OCI-LY7 (cell line): ENCODE results near the gene HTR7. TPM values are rescaled to one million over a fixed set of nuclear protein-coding genes. Genes with fewer than 3 reads are reported as not detected.
A peak's percentile ranks its signal among the peaks of the same experiment; 100 is the strongest.

Source experiments
- BruUV-seq: library from RNA; stranded (reverse); fragments of 400-500 nt; replicated peaks from 2 replicates; lab custom pipeline; 2021; lab: Mats Ljungman, UMichigan
- CTCF ChIA-PET: fragments of 300-600 bp; sonication (Branson Sonifier 250); formaldehyde crosslinking; loops from one replicate; lab custom pipeline; 2022; ENCODE audit warnings: antibody characterized with exemption; ENCODE audit not compliant: unreplicated experiment; lab: Charles Lee
- POLR2A ChIA-PET: fragments of 300-600 bp; sonication (Branson Sonifier 250); formaldehyde crosslinking; loops from one replicate; lab custom pipeline; 2022; ENCODE audit warnings: antibody characterized with exemption; lab: Charles Lee
- DNase-seq: peaks from one replicate; pipeline ENCODE4 v3.0.0-alpha.2; 2015; ENCODE audit warnings: low spot score
- H2AFZ ChIP-seq: fragments of 200-600 bp; sonication (generic), shearing (Covaris generic); 2 replicates; pipeline ENCODE4 v1.6.1; 2014; ENCODE audit warnings: mild to moderate bottlenecking, antibody characterized with exemption, low read length, moderate library complexity
- H3K27ac ChIP-seq: fragments of 200-600 bp; sonication (generic); 2 replicates; pipeline ENCODE4 v1.5.1; 2014; ENCODE audit warnings: mixed run types, low read depth, mild to moderate bottlenecking, moderate library complexity, low read length, inconsistent platforms; ENCODE audit not compliant: poor library complexity, severe bottlenecking
- H3K36me3 ChIP-seq: fragments of 200-600 bp; sonication (generic); 2 replicates; pipeline ENCODE4 v1.6.1; 2014; ENCODE audit warnings: mild to moderate bottlenecking, antibody characterized with exemption, low read length, moderate library complexity, mixed read lengths; ENCODE audit not compliant: insufficient read depth
- H3K4me1 ChIP-seq: fragments of 200-600 bp; sonication (generic); 2 replicates; pipeline ENCODE4 v1.5.1; 2014; ENCODE audit warnings: mild to moderate bottlenecking, low read length; ENCODE audit not compliant: insufficient read depth, poor library complexity, severe bottlenecking
- H3K4me2 ChIP-seq: fragments of 200-600 bp; sonication (generic); 2 replicates; pipeline ENCODE4 v1.6.1; 2014; ENCODE audit warnings: mild to moderate bottlenecking, low read length
- H3K4me3 ChIP-seq: fragments of 200-600 bp; sonication (generic); 2 replicates; pipeline ENCODE4 v1.5.1; 2014; ENCODE audit warnings: mild to moderate bottlenecking, low read depth, low read length; ENCODE audit not compliant: poor library complexity, severe bottlenecking
- H3K79me2 ChIP-seq: fragments of 200-600 bp; sonication (generic); 2 replicates; pipeline ENCODE4 v1.6.1; 2016; ENCODE audit warnings: low read depth, mild to moderate bottlenecking, low read length, moderate library complexity, mixed read lengths; ENCODE audit not compliant: insufficient read depth
- H3K9me2 ChIP-seq: fragments of 200-600 bp; sonication (generic); 2 replicates; pipeline ENCODE4 v1.6.1; 2016; ENCODE audit warnings: mild to moderate bottlenecking, low read length, mixed read lengths; ENCODE audit not compliant: insufficient read depth
- H3K9me3 ChIP-seq: fragments of 200-600 bp; sonication (generic); 2 replicates; pipeline ENCODE4 v1.6.1; 2014; ENCODE audit warnings: mild to moderate bottlenecking, mixed run types, low read length, mixed read lengths
- H4K20me1 ChIP-seq: fragments of 200-600 bp; sonication (generic); 2 replicates; pipeline ENCODE4 v1.6.1; 2014; ENCODE audit warnings: mild to moderate bottlenecking, antibody characterized with exemption, low read length, moderate library complexity, mixed read lengths; ENCODE audit not compliant: insufficient read depth
- EZH2phosphoT487 ChIP-seq: fragments of 200-600 bp; sonication (generic); IDR thresholded peaks from 2 replicates; pipeline ENCODE4 v1.6.1; 2018; ENCODE audit warnings: low read depth, borderline replicate concordance, mild to moderate bottlenecking, mixed run types, antibody characterized with exemption, low read length, moderate library complexity, mixed read lengths
- intact Hi-C: fragments of 100-400 bp; cut with micrococcal nuclease; formaldehyde crosslinking; loops from one replicate; pipeline ENCODE4 v1.10.0; 2022; ENCODE audit not compliant: unreplicated experiment
- total RNA-seq, 2 experiments: library from RNA; depleted of rRNA in 1 of 2; stranded (reverse); fragments of >200 nt in 1 of 2; shearing (Covaris generic) in 1 of 2; gene quantifications; 2 replicates each; pipeline ENCODE4 v1.2.3, GENCODE V29; 2014 to 2022
- TF ChIP-seq, protein P1 (sequence below): fragments of 200-600 bp; sonication (generic); conservative IDR thresholded peaks from 2 replicates; pipeline ENCODE4 v1.5.1; 2014; ENCODE audit warnings: mild to moderate bottlenecking, antibody characterized with exemption, low read length, moderate library complexity, mixed read lengths

The HTR7 gene
- total RNA-seq, 2 experiments from 2014 or later: 0.10 TPM; not detected in 1

DNA sequence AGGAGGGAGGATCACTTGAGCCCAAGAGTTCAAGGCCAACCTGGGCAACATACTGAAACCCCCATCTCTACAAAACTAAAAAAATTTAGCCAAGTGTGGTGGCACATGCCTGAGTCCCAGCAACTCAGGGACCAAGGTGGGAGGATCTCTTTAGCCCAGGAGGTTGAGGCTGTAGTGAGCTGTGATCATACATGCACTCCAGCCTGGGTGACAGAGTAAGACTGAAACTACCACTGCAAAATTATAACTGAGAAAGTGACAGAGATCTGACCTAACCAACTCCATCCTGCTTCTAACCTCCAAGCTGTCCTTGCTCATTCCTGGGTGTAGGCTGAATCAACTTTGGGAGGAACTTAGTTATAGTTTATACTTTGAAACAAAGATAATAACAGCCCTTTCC, 59.4 kb downstream of the HTR7 start:
- Histone ChIP-seq H3K27ac (no peak overlapping the region), H3K4me1 (no peaks in the 10 kb centered on the region), H3K4me2 (no peak overlapping the region), H3K4me3 (no peak overlapping the region), H3K36me3 (no peaks in the 10 kb centered on the region), H3K79me2 (no peaks in the 10 kb centered on the region), H2AFZ (no peak overlapping the region), H4K20me1 (no peaks in the 10 kb centered on the region), H3K9me3 (no peaks in the 10 kb centered on the region), H3K9me2 (no peaks in the 10 kb centered on the region)
- TF ChIP-seq, protein P1, sequence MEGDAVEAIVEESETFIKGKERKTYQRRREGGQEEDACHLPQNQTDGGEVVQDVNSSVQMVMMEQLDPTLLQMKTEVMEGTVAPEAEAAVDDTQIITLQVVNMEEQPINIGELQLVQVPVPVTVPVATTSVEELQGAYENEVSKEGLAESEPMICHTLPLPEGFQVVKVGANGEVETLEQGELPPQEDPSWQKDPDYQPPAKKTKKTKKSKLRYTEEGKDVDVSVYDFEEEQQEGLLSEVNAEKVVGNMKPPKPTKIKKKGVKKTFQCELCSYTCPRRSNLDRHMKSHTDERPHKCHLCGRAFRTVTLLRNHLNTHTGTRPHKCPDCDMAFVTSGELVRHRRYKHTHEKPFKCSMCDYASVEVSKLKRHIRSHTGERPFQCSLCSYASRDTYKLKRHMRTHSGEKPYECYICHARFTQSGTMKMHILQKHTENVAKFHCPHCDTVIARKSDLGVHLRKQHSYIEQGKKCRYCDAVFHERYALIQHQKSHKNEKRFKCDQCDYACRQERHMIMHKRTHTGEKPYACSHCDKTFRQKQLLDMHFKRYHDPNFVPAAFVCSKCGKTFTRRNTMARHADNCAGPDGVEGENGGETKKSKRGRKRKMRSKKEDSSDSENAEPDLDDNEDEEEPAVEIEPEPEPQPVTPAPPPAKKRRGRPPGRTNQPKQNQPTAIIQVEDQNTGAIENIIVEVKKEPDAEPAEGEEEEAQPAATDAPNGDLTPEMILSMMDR: no peak
- no peak for TF ChIP-seq EZH2phosphoT487
- DNase-seq: no peak
- ChIA-PET POLR2A (interaction anchor here (0.6 kb wide), 1 partner anchor 11 kb away, joined by 3 read pairs; no protein-coding TSS in a partner anchor), CTCF (no interaction called here)
- intact Hi-C loops: no loop called here
- BruUV-seq: no TSS peak

DNA sequence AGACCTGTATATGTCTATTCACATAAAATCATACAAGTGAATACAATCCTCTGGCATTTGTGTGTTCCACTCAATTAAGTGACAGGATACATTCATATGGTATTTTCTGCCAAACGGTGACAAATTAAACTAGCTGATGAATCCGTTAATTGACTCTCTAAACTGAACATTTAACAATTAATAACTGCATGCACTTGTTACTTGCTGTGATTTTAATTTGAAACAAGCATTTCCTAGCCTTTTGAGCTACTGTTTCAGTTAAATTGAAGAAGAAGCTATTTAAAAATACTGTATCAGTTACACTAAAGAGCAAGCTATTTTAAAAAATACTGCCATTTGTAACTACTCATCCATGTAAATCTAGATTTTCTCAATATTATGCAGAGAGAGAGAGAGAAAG, 67.4 kb downstream of the HTR7 start:
- H4K20me1 ChIP-seq: no peaks in the 10 kb centered on the region
- no peak for DNase-seq
- no peaks in the 10 kb centered on the region for H3K79me2 ChIP-seq
- H2AFZ ChIP-seq: no peak overlapping the region
- H3K9me3 ChIP-seq: no peaks in the 10 kb centered on the region
- POLR2A ChIA-PET: interaction anchor here (0.6 to 1.0 kb wide), 3 partner anchors 11 to 1390 kb away, joined by 3 to 5 read pairs (median 3); no protein-coding TSS in a partner anchor
- no peak overlapping the region for H3K4me3 ChIP-seq
- H3K27ac ChIP-seq: no peak overlapping the region
- intact Hi-C loops: no loop called here
- H3K4me2 ChIP-seq: no peak overlapping the region
- CTCF ChIA-PET: no interaction called here
- no peaks in the 10 kb centered on the region for H3K36me3 ChIP-seq
- no TSS peak for BruUV-seq
- no peak for TF ChIP-seq EZH2phosphoT487
- TF ChIP-seq, protein P1: no peak
- no peaks in the 10 kb centered on the region for H3K4me1 ChIP-seq
- no peaks in the 10 kb centered on the region for H3K9me2 ChIP-seq

DNA sequence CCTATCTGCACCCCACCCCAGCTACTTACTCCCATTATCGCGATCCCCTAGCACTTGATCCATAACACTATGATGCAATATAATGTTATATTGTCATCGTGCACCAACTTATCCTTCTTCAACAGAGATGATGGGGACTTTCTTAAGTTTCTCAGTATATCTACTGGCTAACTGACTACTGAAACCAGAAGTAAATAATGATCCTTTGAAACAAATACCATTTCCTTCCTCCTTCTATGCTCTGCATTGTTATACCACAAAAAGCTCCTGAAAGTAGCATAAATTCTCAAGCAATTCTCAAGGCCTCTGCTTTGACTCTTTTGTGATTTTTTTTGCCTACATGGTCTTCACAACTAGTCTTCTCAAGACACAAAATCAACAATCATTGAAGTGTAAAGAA, 68.9 kb downstream of the HTR7 start:
- Histone ChIP-seq H3K27ac (no peak overlapping the region), H3K9me3 (no peaks in the 10 kb centered on the region), H3K4me3 (no peak overlapping the region), H3K4me1 (no peaks in the 10 kb centered on the region), H3K36me3 (no peaks in the 10 kb centered on the region), H3K9me2 (no peaks in the 10 kb centered on the region), H3K79me2 (no peaks in the 10 kb centered on the region), H2AFZ (no peak overlapping the region), H3K4me2 (no peak overlapping the region), H4K20me1 (no peaks in the 10 kb centered on the region)
- ChIA-PET POLR2A (interaction anchor here (0.9 to 1.7 kb wide), 3 partner anchors 12 to 412 kb away, joined by 3 to 4 read pairs (median 3); partner anchors contain the start of gene RPP30), CTCF (no interaction called here)
- no TSS peak for BruUV-seq
- DNase-seq: peak; percentile 2
- intact Hi-C loops: loop anchor here (2.0 kb wide), 2 partner anchors 38 to 74 kb away; no protein-coding TSS in a partner anchor
- no peak for TF ChIP-seq EZH2phosphoT487
- TF ChIP-seq, protein P1: no peak
